T-helper 1 cell treated with Interleukin-12 subunit alpha and Interleukin-12 subunit beta and Interleukin-4 antibody, amounts not matched to agents 30 ng/mL and 1 ng/mL, for 36 hours (primary cell): ENCODE measurements around the gene FIGLA. TPM values are rescaled to one million over a fixed set of nuclear protein-coding genes. Genes with fewer than 3 reads are reported as not detected.
"Not testable (repeated sequence)": the region's sequence is repeated elsewhere in the genome, so short reads cannot be mapped to it uniquely, and the experiment has no call there.

Experiments used
- intact Hi-C: fragments of 100-400 bp; cut with micrococcal nuclease; formaldehyde crosslinking; loops from one replicate; pipeline ENCODE4 v1.15.1; 2024
- total RNA-seq: library from RNA; stranded (reverse); gene quantifications from 2 replicates; pipeline ENCODE4 v1.2.3, GENCODE V29; 2022

The FIGLA gene
- total RNA-seq, 1 donor from 2014 or later, result not detected

- intact Hi-C loops, result no loop called here
Observed at GRCh38 chr2:70747284-70747683, 43.2 kb downstream of the FIGLA start.

DNA sequence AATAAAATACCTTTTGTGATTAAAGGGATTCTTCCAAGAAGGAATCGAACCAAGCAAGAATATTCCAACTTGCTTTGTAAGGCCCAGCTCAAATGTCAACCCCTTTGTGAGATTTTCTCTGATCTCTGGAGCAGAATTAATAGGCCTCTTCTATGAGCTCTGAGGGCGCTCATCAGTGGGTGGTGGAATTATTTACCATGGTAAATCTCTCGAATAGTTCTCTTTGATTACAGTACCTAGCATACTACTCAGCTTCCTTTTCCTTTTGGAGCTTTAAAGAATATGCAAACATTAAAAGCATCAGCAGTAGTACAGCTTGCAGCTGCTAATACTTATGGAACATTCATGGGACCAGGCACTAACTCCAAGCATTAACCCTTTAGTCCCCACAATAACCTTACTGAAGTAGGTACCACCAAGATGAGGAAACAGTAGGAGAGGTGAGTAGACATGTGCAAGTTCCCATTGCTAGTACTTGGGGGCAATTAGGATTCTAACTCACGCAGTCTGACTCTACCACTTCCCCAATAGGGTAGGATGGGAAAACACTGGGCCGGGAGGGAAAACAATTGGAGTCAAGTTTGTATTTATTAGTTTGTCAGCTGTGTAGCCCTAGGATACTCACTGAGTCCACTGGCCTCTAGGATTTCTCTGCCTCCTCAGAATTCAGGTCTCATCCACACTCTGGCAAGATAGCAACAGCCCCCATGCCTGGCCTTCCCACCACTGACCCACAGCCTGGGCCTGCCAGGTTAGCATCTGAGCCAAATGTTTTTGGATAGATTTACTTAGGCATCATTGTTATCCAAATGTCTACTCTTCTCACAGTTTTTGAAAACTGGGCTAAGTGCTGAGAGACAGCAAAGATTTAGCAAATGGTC lies 44.1 kb downstream of the FIGLA start:
- intact Hi-C loops, result no loop called here

GRCh38 chr2:70745276-70745825 lies 45.1 kb downstream of the FIGLA start:
- intact Hi-C loops, result no loop called here

GRCh38 chr2:70744397-70744796 lies 46.0 kb downstream of the FIGLA start:
- intact Hi-C loops, result no loop called here

GRCh38 chr2:70743677-70744076 lies 46.8 kb downstream of the FIGLA start:
- intact Hi-C loops, result no loop called here

- intact Hi-C loops, result no loop called here
Observed at GRCh38 chr2:70743068-70743467, 47.4 kb downstream of the FIGLA start.

DNA sequence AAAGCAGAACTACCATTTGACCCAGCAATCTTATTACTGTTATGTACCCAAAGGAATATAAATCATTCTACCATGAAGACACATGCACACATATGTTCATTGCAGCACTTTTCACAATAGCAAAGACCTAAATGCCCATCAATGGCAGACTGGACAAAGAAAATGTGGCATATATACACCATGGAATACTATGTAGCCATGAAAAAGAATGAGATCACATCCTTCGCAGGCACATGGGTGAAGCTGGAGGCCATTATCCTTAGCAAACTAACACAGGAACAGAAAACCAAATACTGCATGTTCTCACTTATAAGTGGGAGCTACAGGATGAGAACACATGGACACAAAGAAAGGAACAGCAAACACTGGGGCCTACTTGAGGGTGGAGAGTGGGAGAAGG lies 51.0 kb downstream of the FIGLA start:
- intact Hi-C loops, result not testable (repeated sequence)

- intact Hi-C loops, result no loop called here
Observed at GRCh38 chr2:70738159-70738558, 52.3 kb downstream of the FIGLA start.

DNA sequence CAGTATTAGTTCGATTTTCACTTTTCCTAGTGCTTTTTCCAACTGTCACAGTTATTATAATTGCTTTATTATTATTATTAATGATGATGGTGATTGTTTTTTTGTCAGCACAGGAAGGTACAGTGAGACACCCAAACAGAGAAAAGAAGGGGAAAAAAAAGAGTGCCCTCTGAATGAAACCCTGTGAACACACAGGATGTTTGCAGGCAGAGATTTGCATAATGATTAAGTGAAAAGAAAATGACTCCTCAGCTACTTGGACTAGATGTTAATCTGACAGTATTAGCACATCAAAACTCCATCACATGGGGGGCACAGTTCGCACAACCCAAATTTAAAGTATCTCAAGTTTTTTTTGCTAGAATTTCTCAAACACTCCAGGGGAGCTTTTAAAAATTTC lies 55.4 kb downstream of the FIGLA start:
- intact Hi-C loops, result no loop called here

GRCh38 chr2:70733646-70734180 lies 56.7 kb downstream of the FIGLA start:
- intact Hi-C loops, result no loop called here

GRCh38 chr2:70732766-70733645 lies 57.4 kb downstream of the FIGLA start:
- intact Hi-C loops, result no loop called here

DNA sequence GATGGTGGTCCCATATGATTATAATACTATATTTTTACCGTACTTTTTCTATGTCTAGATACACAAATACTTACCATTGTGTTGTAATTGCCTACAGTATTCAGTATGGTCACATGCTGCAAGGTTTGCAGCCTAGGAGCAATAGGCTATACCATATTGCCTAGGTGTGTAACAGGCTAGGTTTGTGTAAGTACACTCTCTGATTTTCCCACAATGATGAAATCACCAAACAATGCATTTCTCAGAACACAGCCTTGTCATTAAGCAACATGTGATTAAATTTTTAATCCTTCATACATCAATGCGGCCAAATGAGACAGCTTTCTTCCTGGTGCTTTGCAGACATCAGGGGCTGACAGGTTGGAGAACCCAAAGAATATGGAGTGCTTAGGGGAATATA lies 59.7 kb downstream of the FIGLA start:
- intact Hi-C loops, result no loop called here

DNA sequence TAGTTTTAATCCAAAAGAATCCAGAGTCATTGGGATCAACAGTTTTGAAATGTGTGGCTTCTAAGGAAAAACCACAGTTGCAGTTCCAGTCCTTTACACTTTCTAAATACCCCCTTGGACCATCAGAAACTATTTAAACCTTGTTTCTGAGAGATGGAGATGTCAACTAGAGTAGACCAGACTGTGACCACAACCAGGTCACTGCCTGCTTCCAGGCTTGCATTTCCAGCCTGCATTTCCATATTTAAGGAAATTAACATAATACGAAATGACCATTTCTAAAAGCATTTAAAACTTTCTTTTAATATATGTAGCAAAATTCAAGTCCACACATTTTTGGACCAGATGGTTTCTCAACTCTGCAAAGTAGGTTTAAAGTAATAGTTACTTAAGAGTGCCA lies 60.8 kb downstream of the FIGLA start:
- intact Hi-C loops, result no loop called here

DNA sequence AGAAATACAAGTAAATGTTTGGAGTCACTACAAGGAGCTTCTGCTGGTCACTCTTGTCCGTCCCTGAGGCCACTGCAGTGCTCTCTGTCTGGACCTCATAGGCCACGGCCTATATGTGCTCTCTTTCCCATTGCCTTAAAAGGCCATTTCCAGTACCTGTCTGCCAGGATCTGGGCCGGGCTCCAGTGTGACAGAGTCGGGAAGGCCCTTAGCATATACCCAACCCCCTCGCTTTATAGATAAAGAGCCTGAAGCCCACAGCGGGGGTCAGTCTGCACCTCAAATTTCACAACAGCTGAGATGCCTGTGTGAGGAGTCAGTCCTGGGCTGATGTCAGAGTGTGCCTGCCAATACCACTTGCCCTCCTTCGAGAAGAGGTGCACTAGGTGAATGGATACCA lies 62.3 kb downstream of the FIGLA start:
- intact Hi-C loops, result no loop called here

Other genes starting within 250 kb of the FIGLA start
- gene TGFA, start 236.8 kb downstream of the FIGLA start, total RNA-seq, result 0.05 TPM in 1 of 2 replicates, not detected in the other
- 15.0 and 16.8 TPM in 2 replicates for gene ADD2, start 22.4 kb downstream of the FIGLA start, total RNA-seq
- gene CLEC4F, start 30.0 kb upstream of the FIGLA start, total RNA-seq, result 0.12 and 0.27 TPM in 2 replicates
- gene CD207, start 45.2 kb upstream of the FIGLA start, total RNA-seq, result not detected in 2 replicates
- gene VAX2, start 109.9 kb upstream of the FIGLA start, total RNA-seq, result not detected in 2 replicates
- gene ATP6V1B1, start 145.3 kb upstream of the FIGLA start, total RNA-seq, result not detected in 2 replicates
- gene ANKRD53, start 188.0 kb upstream of the FIGLA start, total RNA-seq, result not detected in 2 replicates
- 61.6 and 63.6 TPM in 2 replicates for gene TEX261, start 204.2 kb upstream of the FIGLA start, total RNA-seq